ENCODE measurements around the gene COL10A1.

The COL10A1 gene

GRCh38 chr6:116084284-116084683 is 41.6 kb downstream of the COL10A1 start:
- DNase-seq (ENCODE audit: low read depth in 2 of 2) = no peak

DNA sequence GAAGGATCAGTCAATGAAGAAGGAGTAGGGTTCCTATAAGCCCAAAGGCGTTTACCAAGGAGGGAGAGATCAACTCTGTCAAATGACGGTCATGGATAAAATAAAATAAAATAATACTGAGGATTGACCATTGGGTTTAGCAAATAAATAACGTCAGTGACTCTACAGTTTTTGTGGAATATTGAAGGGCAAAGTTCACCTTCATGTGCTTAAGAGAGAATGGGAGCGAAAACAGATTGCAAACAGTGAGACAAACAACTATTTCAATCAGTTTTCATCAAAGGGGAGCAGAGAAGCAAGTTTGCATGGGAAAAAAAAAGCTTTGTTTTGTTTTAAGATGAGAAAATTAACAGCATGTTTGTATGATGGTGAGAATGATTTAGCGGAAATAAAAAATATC is 42.9 kb downstream of the COL10A1 start:
- no peak for DNase-seq (ENCODE audit: low read depth in 2 of 2)

DNA sequence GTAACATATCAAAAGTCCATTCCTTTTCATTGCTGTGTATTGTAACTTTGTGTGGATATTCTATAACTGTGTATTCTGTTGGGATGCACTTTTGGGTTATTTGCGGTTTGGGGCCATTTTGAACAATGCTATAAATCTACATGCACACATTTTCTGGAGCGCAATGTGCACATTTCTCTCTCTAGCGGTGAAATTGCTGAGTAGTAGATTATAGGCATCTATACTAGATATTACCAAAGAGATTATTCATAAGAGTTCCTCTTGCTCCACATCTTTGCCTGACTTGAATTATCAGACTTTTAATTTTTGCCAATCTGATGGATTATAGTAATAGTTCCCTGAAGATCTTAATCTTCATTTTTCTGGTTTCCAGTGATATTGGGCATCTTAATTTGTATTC is 47.0 kb downstream of the COL10A1 start:
- no peak for DNase-seq (ENCODE audit: low read depth in 2 of 2)

DNA sequence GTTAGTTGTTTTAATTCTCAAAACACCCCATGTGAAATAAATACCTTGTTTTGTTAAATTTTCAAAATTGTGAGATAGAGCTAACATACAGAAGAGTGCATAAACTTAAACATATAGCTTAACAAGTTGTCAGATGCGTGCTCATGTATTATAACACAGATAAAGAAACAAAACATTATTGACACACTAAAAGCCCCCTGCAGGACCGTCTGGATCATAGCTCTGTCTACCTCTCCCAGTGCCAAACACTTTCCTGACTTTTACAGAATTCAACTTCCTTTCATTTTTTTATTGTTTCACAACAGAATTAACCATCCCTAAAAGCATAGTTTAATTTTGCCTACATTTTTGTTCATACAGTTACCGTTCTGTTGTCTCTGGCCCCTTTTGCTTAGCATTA is 47.4 kb downstream of the COL10A1 start:
- DNase-seq (ENCODE audit: low read depth in 2 of 2) = no peak

- no peak for DNase-seq (ENCODE audit: low read depth in 2 of 2)
Observed at GRCh38 chr6:116074732-116075390, 51.1 kb downstream of the COL10A1 start.

DNA sequence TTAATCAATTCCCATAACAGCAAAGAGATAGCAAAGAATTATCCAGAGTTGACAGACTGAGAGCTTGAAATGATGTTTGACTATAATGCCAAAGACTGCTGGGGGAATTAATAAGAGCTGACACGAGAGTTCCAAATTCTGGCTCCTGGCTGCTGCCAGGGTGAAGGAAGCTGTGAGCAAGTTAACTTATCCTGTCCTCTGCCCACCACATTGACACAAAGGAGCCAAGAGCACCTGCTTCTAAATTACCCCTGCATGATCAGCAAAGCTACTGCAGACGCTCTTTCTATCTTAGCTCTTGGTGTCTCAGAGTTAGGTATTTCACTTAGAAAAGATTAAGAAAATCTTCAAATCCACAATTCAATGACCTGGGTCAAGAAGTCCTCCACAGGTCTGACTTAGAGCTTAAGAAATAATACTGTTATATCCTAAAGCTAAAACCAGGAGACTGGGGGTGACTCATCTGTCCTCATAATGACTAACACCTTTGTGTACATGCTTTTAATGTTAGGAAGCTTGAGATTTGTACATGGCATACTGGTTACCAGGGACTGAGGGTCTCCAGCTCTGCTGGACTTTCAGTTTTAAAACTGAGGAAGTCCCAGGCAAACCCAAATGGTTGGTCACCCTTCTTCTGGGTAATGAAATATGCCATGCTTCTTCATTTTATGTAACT is 52.0 kb downstream of the COL10A1 start:
- no peak for DNase-seq (ENCODE audit: low read depth in 2 of 2)

DNA sequence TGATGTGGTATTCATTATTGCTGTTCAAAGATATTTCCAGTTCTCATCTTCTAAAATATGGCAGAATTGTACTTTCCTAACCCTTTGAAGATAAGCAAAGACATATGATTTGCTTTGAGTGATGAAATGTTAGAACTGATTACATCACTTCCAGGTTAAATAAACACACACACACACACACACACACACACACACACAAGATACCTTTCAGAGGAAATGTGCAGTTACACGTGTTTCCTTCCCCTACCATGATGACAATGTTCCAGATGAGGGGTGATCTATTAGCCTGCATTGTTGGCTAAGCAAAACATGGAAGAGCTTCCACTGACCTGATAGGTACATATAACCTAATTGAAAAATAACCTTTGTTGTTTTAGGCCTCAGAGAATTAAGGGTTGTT is 53.6 kb downstream of the COL10A1 start:
- DNase-seq (ENCODE audit: low read depth in 2 of 2) = no peak

DNA sequence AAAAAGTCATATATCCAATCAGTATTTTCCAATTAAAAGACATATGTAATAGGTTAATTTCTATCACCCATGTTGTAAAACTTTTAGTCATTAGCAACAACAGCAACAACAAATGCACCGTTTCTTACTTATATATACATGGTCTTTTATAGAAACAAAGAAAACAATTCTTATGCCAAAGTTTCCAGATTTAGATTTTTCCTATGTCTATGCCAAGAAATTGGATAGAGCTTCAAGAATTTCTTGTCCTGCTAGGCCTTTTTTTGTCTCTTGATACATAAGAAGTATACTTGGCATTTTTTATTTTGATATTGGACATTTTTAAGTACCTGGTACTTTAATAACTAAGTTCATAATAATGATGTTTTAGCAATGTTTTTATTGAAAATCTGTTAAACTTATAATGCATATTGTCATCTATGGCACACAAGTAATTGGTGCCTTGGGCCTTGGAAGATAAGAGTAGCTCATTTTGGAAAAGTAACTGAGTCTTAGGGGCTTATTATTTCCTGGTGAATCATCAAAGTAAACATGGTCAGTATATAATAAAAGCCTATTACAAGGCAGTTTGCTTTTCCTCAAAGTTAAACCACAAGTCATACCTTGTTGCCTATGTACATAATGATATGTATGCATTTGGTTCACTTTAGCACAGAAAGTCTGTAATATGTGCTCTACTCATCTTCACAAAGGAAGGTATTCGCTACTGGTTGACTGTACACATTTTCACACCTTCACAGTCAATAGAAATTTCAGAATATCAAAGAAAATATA is 55.1 kb downstream of the COL10A1 start:
- DNase-seq (ENCODE audit: low read depth in 2 of 2) = no peak

DNA sequence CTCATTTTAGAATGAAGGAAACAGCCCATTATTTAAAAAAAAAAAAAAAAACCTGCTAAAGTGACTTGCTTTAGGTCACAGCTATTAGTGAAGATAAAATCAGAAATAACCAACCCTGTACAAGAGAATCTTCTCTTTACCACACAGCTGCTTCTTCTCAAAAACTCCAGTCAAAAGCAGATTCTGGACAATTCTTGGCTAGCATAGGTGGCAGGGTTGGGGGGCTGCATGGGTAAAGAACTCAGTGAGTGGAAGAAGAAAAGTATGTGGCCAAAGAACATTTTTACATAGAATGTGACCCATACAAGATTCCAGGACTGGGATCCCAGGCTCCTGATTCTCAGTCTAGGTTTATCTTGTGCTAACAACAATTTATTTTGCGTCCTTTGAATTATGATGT is 55.8 kb downstream of the COL10A1 start:
- no peak for DNase-seq (ENCODE audit: low read depth in 2 of 2)
